GM12872 (cell line): ENCODE results near the gene SLC6A19.

Experiments used
- TF ChIP-seq, protein P1 (sequence below): IDR thresholded peaks from 3 replicates; pipeline ENCODE4 v1.5.1; 2011; ENCODE audit warnings: low read depth, mild to moderate bottlenecking, low read length, moderate library complexity; ENCODE audit not compliant: insufficient read depth

The SLC6A19 gene

DNA sequence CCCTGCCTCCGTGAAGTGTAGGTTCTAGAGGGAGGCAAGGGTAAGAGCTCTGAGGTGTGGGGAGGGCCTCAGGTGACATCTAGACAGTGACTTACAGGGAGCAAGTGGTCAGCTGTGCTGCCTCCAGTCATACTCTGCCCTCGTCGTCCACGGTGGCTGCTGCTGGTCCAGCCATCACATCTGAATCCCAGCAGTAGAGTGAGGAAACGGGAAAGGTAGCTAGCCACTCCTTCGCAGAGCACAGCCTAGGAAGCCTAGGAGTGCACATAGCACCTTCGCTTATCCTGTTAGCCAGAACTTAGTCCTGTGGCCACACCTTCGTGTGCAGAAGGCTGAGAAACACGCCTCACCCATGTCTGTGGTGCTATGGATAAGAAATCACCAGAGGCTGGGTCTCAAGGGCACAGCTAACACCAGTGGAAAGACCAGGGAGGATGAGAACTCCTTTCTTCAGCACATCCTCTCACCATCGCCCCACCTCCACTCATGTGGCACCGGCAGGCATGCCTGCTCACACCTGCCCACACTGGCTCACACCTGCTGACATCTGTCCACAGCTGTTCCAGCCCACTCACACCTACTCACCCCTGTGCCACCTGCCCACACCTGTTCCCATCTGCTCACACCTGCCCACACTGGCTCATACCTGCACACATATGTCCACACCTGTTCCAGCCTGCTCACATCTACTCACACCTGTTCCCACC, 44.5 kb upstream of the SLC6A19 start:
- TF ChIP-seq, protein P1, sequence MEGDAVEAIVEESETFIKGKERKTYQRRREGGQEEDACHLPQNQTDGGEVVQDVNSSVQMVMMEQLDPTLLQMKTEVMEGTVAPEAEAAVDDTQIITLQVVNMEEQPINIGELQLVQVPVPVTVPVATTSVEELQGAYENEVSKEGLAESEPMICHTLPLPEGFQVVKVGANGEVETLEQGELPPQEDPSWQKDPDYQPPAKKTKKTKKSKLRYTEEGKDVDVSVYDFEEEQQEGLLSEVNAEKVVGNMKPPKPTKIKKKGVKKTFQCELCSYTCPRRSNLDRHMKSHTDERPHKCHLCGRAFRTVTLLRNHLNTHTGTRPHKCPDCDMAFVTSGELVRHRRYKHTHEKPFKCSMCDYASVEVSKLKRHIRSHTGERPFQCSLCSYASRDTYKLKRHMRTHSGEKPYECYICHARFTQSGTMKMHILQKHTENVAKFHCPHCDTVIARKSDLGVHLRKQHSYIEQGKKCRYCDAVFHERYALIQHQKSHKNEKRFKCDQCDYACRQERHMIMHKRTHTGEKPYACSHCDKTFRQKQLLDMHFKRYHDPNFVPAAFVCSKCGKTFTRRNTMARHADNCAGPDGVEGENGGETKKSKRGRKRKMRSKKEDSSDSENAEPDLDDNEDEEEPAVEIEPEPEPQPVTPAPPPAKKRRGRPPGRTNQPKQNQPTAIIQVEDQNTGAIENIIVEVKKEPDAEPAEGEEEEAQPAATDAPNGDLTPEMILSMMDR: no peak

DNA sequence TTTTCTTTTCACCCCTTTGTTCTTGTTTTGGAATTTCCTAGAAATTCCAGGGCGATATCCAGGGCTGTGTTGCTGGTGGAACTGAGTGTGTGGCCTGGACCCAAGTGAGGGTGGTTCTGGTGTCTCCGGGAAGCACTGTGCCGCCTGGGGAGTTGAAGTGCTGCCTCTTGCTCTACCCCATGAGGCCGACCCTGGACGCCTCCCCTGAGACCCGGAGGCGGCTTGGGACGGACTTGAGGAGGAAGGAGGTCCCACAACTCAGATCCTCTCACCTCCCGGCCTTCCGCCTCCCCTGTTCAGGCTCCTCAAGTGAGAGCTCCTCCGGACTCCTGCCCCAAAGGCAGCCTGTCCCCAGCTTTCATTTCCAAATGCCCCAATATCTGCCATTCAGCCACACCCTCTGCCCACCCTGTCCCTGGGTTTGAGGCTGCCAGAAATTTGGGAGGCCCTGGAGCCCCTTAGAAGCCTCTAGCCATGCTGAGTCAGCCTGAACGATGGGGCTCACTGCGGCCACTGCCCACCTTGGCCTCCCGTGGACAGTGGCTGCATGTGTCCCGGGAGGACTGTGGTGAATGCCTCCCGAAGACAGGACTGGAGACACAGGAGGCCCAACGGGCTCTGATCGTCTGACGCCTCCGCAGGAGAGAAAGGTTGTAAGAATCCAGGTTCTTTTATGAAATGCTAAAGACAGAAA, 42.6 kb upstream of the SLC6A19 start:
- TF ChIP-seq, protein P1: no peak

DNA sequence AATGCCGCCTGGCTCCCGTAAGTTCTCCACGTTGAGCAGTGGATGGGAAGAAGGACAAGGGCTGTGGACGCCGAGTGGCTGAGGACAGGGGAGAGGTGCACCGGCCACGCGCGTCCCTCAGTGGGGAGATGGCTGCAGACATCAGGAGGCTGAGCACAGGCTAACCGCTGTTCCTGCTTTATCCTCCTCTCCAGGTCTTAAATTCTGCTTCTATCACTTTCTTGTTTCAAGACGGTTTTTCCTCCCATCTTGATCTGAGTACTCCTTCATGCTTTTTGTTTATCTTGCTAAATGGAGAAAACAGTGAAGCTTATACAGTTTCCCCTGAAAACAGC, 42.1 kb upstream of the SLC6A19 start:
- TF ChIP-seq, protein P1: no peak

DNA sequence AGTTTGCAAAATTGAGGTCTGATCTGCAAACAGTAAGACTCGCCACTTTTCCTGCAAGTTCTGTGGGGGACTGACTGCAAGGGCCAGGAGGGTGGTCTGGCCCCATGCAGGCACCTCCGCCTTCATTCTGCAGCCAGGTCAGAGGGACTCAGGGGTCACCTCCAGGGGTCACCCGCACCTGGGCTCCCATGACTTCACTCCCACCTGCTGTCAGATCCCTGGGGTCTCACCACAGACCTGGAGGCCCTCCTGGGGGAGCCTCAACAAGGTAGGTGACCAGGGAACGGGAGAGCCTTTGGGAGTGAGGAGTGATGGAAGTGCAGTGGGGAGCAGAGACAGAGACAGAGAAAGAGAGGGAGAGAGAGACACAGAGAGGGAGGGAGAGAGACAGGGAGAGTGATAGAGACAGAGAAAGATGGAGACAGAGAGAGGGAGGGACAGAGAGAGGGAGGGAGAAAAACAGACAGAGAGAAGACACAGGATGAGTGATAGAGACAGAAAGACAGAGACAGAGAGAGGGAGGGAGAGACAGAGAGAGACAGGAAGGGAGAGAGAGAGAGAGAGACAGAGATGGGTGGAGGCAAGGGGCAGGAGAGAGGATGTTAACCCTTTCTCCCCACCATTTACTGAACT, 41.5 kb upstream of the SLC6A19 start:
- TF ChIP-seq, protein P1: no peak

DNA sequence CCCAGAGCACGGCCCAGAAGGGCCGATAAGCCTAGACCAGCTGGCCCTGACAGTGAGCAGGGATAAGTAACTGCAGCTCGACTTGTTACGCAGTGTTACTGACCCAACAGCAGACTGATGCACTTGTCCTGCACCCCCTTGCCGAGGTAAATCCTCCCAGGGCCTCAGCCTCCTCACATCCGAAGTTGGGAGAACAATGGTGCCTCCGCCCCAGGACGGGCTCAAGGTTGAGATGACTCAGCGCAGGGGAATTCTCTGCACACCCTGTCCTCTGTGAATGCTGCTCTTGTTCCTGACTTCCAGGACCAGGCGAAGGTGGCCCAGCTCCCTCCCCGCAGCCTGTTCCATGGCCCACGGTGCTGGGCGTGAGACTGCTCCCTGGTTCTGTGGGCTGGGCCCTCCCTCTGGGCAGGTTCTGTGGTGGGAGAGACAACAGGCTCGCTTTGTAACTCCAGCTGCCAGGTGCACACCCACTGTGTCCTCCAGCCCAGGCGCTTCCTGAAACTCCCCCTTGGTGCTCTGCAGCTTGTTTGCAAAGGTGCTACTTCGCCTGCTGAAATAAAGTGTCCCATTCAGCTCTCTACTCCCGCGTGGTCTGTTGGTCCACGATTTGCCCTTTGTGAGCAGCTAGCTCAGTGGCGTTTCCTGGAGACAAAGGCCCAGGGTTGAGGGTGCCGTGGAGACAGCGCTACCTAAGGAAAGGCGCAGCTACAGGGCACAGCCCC, 40.1 kb upstream of the SLC6A19 start:
- TF ChIP-seq, protein P1: no peak

DNA sequence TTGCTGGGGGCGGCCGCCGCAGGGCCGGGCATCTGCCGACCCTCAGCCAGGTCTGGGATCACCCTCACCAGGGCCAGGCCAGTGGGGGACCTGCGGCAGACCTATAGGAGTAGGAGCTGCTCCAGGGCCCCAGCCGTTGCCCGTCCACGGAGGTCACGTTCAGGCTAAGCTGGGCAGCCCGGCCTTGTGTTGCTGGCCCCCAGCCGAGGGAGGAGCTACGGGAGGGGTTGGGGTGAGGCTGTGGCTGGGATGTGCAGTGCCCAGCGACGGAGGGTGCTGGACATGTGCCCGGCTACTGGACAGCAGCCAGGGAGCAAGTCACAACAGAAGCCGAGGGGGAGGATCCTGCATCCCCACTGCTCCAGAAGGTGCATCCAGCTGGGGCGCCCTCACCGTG, 39.6 kb upstream of the SLC6A19 start:
- TF ChIP-seq, protein P1: no peak

DNA sequence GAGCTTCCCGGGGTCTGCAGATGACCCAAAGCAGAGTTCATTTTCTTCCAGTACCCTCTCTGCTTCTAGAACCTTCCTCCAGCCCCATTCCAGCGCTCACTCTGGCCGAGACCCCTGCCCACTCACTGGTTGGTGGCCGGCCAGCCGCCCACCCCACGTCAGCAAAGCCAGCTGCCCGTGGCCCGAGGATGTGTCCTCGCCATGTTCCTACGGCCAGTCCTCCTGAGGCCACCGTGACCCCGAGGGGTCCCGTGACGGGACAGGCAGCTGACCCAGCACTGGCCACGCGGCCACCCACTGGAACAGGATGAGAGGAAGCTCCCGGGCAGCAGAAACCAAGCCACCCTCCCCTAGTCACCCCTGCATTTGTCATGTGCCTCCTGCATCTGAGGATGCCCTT, 39.1 kb upstream of the SLC6A19 start:
- TF ChIP-seq, protein P1: no peak
